GM23338 (cell line): ENCODE data around the gene NAA30. TPM values are rescaled to one million over a fixed set of nuclear protein-coding genes. Genes with fewer than 3 reads are reported as not detected.

Source experiments
- ATAC-seq: fragments of 200-7000 bp; cut with Tn5 transposase; 3 replicates; pipeline ENCODE4 v1.9.1; 2020
- DNase-seq: peaks from one replicate; pipeline ENCODE4 v3.0.0-alpha.2; 2015; ENCODE audit warnings: low spot score
- H2AFZ ChIP-seq: fragments of 200-600 bp; sonication (generic); 2 replicates; pipeline ENCODE4 v1.8.0; 2016; ENCODE audit warnings: antibody characterized with exemption, mild to moderate bottlenecking, moderate library complexity
- H3F3A ChIP-seq: fragments of 200-600 bp; sonication (generic); replicated peaks from 2 replicates; pipeline ENCODE4 v1.8.0; 2017; ENCODE audit warnings: antibody characterized with exemption, mixed run types, low read depth
- H3K27ac ChIP-seq: fragments of 200-600 bp; sonication (generic); 2 replicates; pipeline ENCODE4 v1.6.1; 2016; ENCODE audit warnings: low read depth
- H3K27me3 ChIP-seq: fragments of 200-600 bp; sonication (generic); 2 replicates; pipeline ENCODE4 v1.8.0; 2016; ENCODE audit warnings: mild to moderate bottlenecking, mixed run types, moderate library complexity; ENCODE audit not compliant: insufficient read depth
- H3K36me3 ChIP-seq: fragments of 200-600 bp; sonication (generic); 2 replicates; pipeline ENCODE4 v1.8.0; 2016; ENCODE audit warnings: mild to moderate bottlenecking; ENCODE audit not compliant: insufficient read depth
- H3K4me1 ChIP-seq: fragments of 200-600 bp; sonication (generic); 2 replicates; pipeline ENCODE4 v1.8.0; 2016; ENCODE audit warnings: mild to moderate bottlenecking, moderate library complexity; ENCODE audit not compliant: insufficient read depth
- H3K4me2 ChIP-seq: fragments of 200-600 bp; sonication (generic); 2 replicates; pipeline ENCODE4 v1.7.1; 2017; ENCODE audit warnings: mixed run types
- H3K4me3 ChIP-seq: fragments of 200-600 bp; sonication (generic); 2 replicates; pipeline ENCODE4 v1.6.1; 2016; ENCODE audit warnings: mixed run types
- H3K79me2 ChIP-seq: fragments of 200-600 bp; sonication (generic); replicated peaks from 2 replicates; pipeline ENCODE4 v1.8.0; 2017; ENCODE audit warnings: mild to moderate bottlenecking; ENCODE audit not compliant: insufficient read depth
- H3K9me2 ChIP-seq: fragments of 200-600 bp; sonication (generic); 2 replicates; pipeline ENCODE4 v1.8.0; 2017; ENCODE audit not compliant: insufficient read depth
- H4K20me1 ChIP-seq: fragments of 200-600 bp; sonication (generic); replicated peaks from 2 replicates; pipeline ENCODE4 v1.8.0; 2017; ENCODE audit warnings: mild to moderate bottlenecking; ENCODE audit not compliant: insufficient read depth
- H3K27ac Mint-ChIP-seq: 2 replicates; pipeline ENCODE4 v1.8.0; 2020; ENCODE audit warnings: inconsistent platforms, mild to moderate bottlenecking, moderate library complexity, mixed read lengths
- H3K27me3 Mint-ChIP-seq: 3 replicates; pipeline ENCODE4 v1.8.0; 2022; ENCODE audit warnings: low read depth, mild to moderate bottlenecking, moderate library complexity, mixed read lengths, inconsistent platforms; ENCODE audit not compliant: insufficient read depth, poor library complexity
- H3K36me3 Mint-ChIP-seq: 3 replicates; pipeline ENCODE4 v1.8.0; 2021; ENCODE audit warnings: low read depth, mild to moderate bottlenecking, inconsistent platforms, moderate library complexity, mixed read lengths
- H3K4me1 Mint-ChIP-seq: 3 replicates; pipeline ENCODE4 v1.8.0; 2020; ENCODE audit warnings: mild to moderate bottlenecking, inconsistent platforms, mixed read lengths
- H3K4me3 Mint-ChIP-seq: 3 replicates; pipeline ENCODE4 v1.8.0; 2021; ENCODE audit warnings: moderate library complexity, mild to moderate bottlenecking, inconsistent platforms, mixed read lengths
- H3K9me3 Mint-ChIP-seq: 3 replicates; pipeline ENCODE4 v1.8.0; 2020; ENCODE audit warnings: moderate library complexity, mild to moderate bottlenecking, inconsistent platforms, mixed read lengths
- CREB1 ChIP-seq: fragments of 250-450 bp; sonication (Bioruptor Pico); IDR thresholded peaks from 2 replicates; pipeline ENCODE4 v1.5.0; 2020; ENCODE audit warnings: low read depth, mild to moderate bottlenecking, moderate library complexity
- CTCF ChIP-seq, 2 experiments: fragments of 200-600 bp in 1 of 2; sonication (generic) in 1 of 2; conservative IDR thresholded peaks; 2 replicates each; pipeline versions ENCODE4 v1.5.1 to v1.6.1; 2016 to 2017; ENCODE audit warnings: antibody characterized with exemption in 2 of 2, low read depth in 2 of 2, mild to moderate bottlenecking in 2 of 2, moderate library complexity in 1 of 2
- EZH2 ChIP-seq: fragments of 200-600 bp; sonication (generic); IDR thresholded peaks from one replicate; pipeline ENCODE4 v1.8.0; 2017; ENCODE audit warnings: antibody characterized with exemption, mild to moderate bottlenecking, low read depth; ENCODE audit not compliant: unreplicated experiment
- EZH2phosphoT487 ChIP-seq: fragments of 200-600 bp; sonication (generic); IDR thresholded peaks from one replicate; pipeline ENCODE4 v1.8.1; 2018; ENCODE audit warnings: antibody characterized with exemption; ENCODE audit not compliant: unreplicated experiment
- JUNB ChIP-seq: IDR thresholded peaks from one replicate; pipeline ENCODE4 v1.6.1; 2016; ENCODE audit warnings: antibody characterized with exemption; ENCODE audit not compliant: unreplicated experiment
- NANOG ChIP-seq: IDR thresholded peaks from 2 replicates; pipeline ENCODE4 v1.6.1; 2016; ENCODE audit warnings: antibody characterized with exemption, borderline replicate concordance
- POLR2AphosphoS5 ChIP-seq: IDR thresholded peaks from 2 replicates; pipeline ENCODE4 v1.6.1; 2016; ENCODE audit warnings: antibody characterized with exemption, low read depth
- REST ChIP-seq: IDR thresholded peaks from one replicate; pipeline ENCODE4 v1.6.1; 2018; ENCODE audit warnings: antibody characterized with exemption; ENCODE audit not compliant: unreplicated experiment
- ZNF114 ChIP-seq: fragments of 250-450 bp; sonication (Bioruptor Pico); IDR thresholded peaks from 2 replicates; pipeline ENCODE4 v1.5.0; 2020; ENCODE audit warnings: mild to moderate bottlenecking, moderate library complexity
- ZNF331 ChIP-seq: fragments of 250-450 bp; sonication (Bioruptor Pico); IDR thresholded peaks from 2 replicates; pipeline ENCODE4 v1.5.0; 2020; ENCODE audit warnings: low read depth, mild to moderate bottlenecking, moderate library complexity
- polyA plus RNA-seq: library from polyadenylated mRNA; unstranded; fragments of >200 nt; fragmentation: Nextera tagmentation; extraction: Ambion mirVana; gene quantifications from 2 replicates; pipeline ENCODE4 v1.2.1, GENCODE V29; 2016
- total RNA-seq: library from RNA; depleted of rRNA; stranded (reverse); fragments of >200 nt; shearing (Covaris generic); gene quantifications from 2 replicates; pipeline ENCODE4 v1.2.3, GENCODE V29; 2014
- TF ChIP-seq, protein P1 (sequence below): fragments of 250-450 bp; sonication (Bioruptor Pico); IDR thresholded peaks from 2 replicates; pipeline ENCODE4 v1.5.0; 2020; ENCODE audit warnings: mild to moderate bottlenecking, moderate library complexity

The NAA30 gene
- total and polyA plus RNA-seq, 2 experiments from 2014 or later = 7.5 to 27.1 TPM

- Histone ChIP-seq H3F3A (no peaks in the 10 kb centered on the region), H2AFZ (no peak overlapping the region), H3K4me2 (no peak overlapping the region), H3K36me3 (no peaks in the 10 kb centered on the region), H3K9me2 (no peaks in the 10 kb centered on the region), H3K4me1 (no peaks in the 10 kb centered on the region), H3K4me3 (no peak overlapping the region), H3K27ac (no peak overlapping the region), H3K79me2 (no peaks in the 10 kb centered on the region), H4K20me1 (no peaks in the 10 kb centered on the region), H3K27me3 (no peaks in the 10 kb centered on the region)
- H3K36me3 Mint-ChIP-seq = no peaks in the 10 kb centered on the region
- H3K4me1 Mint-ChIP-seq = peaks cover 2% of the 10 kb centered on the region; the same call in 1 of the 3 replicates
- ATAC-seq = no peak
- H3K27ac Mint-ChIP-seq = no peak overlapping the region
- H3K9me3 Mint-ChIP-seq = no peaks in the 10 kb centered on the region
- H3K27me3 Mint-ChIP-seq = no peaks in the 10 kb centered on the region
- no peak for TF ChIP-seq EZH2
- TF ChIP-seq POLR2AphosphoS5 = no peak
- no peak for TF ChIP-seq JUNB
- no peak for TF ChIP-seq ZNF331 (CRISPR knock-in tag)
- no peak for TF ChIP-seq CREB1
- TF ChIP-seq EZH2phosphoT487 = no peak
- TF ChIP-seq, protein P1, sequence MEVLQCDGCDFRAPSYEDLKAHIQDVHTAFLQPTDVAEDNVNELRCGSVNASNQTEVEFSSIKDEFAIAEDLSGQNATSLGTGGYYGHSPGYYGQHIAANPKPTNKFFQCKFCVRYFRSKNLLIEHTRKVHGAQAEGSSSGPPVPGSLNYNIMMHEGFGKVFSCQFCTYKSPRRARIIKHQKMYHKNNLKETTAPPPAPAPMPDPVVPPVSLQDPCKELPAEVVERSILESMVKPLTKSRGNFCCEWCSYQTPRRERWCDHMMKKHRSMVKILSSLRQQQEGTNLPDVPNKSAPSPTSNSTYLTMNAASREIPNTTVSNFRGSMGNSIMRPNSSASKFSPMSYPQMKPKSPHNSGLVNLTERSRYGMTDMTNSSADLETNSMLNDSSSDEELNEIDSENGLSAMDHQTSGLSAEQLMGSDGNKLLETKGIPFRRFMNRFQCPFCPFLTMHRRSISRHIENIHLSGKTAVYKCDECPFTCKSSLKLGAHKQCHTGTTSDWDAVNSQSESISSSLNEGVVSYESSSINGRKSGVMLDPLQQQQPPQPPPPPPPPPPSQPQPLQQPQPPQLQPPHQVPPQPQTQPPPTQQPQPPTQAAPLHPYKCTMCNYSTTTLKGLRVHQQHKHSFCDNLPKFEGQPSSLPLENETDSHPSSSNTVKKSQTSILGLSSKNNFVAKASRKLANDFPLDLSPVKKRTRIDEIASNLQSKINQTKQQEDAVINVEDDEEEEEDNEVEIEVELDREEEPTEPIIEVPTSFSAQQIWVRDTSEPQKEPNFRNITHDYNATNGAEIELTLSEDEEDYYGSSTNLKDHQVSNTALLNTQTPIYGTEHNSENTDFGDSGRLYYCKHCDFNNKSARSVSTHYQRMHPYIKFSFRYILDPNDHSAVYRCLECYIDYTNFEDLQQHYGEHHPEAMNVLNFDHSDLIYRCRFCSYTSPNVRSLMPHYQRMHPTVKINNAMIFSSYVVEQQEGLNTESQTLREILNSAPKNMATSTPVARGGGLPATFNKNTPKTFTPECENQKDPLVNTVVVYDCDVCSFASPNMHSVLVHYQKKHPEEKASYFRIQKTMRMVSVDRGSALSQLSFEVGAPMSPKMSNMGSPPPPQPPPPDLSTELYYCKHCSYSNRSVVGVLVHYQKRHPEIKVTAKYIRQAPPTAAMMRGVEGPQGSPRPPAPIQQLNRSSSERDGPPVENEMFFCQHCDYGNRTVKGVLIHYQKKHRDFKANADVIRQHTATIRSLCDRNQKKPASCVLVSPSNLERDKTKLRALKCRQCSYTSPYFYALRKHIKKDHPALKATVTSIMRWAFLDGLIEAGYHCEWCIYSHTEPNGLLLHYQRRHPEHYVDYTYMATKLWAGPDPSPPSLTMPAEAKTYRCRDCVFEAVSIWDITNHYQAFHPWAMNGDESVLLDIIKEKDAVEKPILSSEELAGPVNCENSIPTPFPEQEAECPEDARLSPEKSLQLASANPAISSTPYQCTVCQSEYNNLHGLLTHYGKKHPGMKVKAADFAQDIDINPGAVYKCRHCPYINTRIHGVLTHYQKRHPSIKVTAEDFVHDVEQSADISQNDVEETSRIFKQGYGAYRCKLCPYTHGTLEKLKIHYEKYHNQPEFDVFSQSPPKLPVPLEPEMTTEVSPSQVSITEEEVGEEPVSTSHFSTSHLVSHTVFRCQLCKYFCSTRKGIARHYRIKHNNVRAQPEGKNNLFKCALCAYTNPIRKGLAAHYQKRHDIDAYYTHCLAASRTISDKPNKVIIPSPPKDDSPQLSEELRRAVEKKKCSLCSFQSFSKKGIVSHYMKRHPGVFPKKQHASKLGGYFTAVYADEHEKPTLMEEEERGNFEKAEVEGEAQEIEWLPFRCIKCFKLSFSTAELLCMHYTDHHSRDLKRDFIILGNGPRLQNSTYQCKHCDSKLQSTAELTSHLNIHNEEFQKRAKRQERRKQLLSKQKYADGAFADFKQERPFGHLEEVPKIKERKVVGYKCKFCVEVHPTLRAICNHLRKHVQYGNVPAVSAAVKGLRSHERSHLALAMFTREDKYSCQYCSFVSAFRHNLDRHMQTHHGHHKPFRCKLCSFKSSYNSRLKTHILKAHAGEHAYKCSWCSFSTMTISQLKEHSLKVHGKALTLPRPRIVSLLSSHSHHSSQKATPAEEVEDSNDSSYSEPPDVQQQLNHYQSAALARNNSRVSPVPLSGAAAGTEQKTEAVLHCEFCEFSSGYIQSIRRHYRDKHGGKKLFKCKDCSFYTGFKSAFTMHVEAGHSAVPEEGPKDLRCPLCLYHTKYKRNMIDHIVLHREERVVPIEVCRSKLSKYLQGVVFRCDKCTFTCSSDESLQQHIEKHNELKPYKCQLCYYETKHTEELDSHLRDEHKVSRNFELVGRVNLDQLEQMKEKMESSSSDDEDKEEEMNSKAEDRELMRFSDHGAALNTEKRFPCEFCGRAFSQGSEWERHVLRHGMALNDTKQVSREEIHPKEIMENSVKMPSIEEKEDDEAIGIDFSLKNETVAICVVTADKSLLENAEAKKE (CRISPR knock-in tag) = no peak
- H3K4me3 Mint-ChIP-seq = no peak overlapping the region
- DNase-seq = no peak
Observed at GRCh38 chr14:57413849-57414248, 23.5 kb downstream of the NAA30 start.

GRCh38 chr14:57417228-57417627 lies 26.8 kb downstream of the NAA30 start:
- Histone ChIP-seq H3K79me2 (no peaks in the 10 kb centered on the region), H3K9me2 (no peaks in the 10 kb centered on the region), H3K27ac (no peak overlapping the region), H3K36me3 (no peaks in the 10 kb centered on the region), H2AFZ (no peak overlapping the region), H3K4me3 (no peak overlapping the region), H4K20me1 (no peaks in the 10 kb centered on the region), H3K4me1 (no peaks in the 10 kb centered on the region), H3K27me3 (no peaks in the 10 kb centered on the region), H3K4me2 (no peak overlapping the region), H3F3A (no peaks in the 10 kb centered on the region)
- Mint-ChIP-seq H3K9me3 (no peaks in the 10 kb centered on the region), H3K4me3 (no peak overlapping the region), H3K27me3 (no peaks in the 10 kb centered on the region), H3K4me1 (peaks cover 2% of the 10 kb centered on the region; the same call in 1 of the 3 replicates), H3K27ac (no peak overlapping the region), H3K36me3 (no peaks in the 10 kb centered on the region)
- DNase-seq = no peak
- no peak for ATAC-seq
- TF ChIP-seq POLR2AphosphoS5 = no peak
- no peak for TF ChIP-seq REST
- no peak for TF ChIP-seq EZH2
- TF ChIP-seq ZNF114 (CRISPR knock-in tag) = no peak
- no peak for TF ChIP-seq NANOG
- TF ChIP-seq JUNB = no peak
- no peak for TF ChIP-seq CTCF (conservative IDR thresholded peaks at IDR 0.05; ENCODE audit: low read depth in 2 of 2)
